Activated naive CD4-positive, alpha-beta T cell treated with anti-CD3 and anti-CD28 coated beads, Interleukin-2, amount 10 ng/mL, durations not matched to agents 7 days and 5 days (primary cell): Measurements from ENCODE around the gene INKA2.

Experiments
- CTCF ChIA-PET: fragments of 350-600 bp; sonication (Branson Sonifier 250); formaldehyde crosslinking; loops from one replicate; lab custom pipeline; 2021; ENCODE audit warnings: antibody characterized with exemption; lab: Charles Lee
- DNase-seq: peaks from one replicate; pipeline ENCODE4 v3.0.0-alpha.2; 2020
- H3K27ac Mint-ChIP-seq: one replicate; pipeline ENCODE4 v1.8.0; 2021; ENCODE audit warnings: mild to moderate bottlenecking, moderate library complexity, mixed read lengths
- H3K27me3 Mint-ChIP-seq: one replicate; pipeline ENCODE4 v1.8.0; 2021; ENCODE audit warnings: mild to moderate bottlenecking, mixed read lengths
- H3K36me3 Mint-ChIP-seq: one replicate; pipeline ENCODE4 v1.8.0; 2021; ENCODE audit warnings: mixed read lengths
- H3K4me1 Mint-ChIP-seq: one replicate; pipeline ENCODE4 v1.8.0; 2021; ENCODE audit warnings: mixed read lengths
- H3K4me3 Mint-ChIP-seq: one replicate; pipeline ENCODE4 v1.8.0; 2021; ENCODE audit warnings: mild to moderate bottlenecking, moderate library complexity, mixed read lengths
- H3K9me3 Mint-ChIP-seq: one replicate; pipeline ENCODE4 v1.8.0; 2021; ENCODE audit warnings: mixed read lengths

Gene INKA2

GRCh38 chr1:111720274-111720976 is 18.8 kb downstream of the INKA2 start:
- Mint-ChIP-seq H3K27me3 (no peaks in the 10 kb centered on the region), H3K4me1 (peaks cover 8% of the 10 kb centered on the region), H3K4me3 (peak overlapping the region; percentile 5), H3K36me3 (peaks cover 11% of the 10 kb centered on the region), H3K27ac (peak overlapping the region; percentile 50), H3K9me3 (no peaks in the 10 kb centered on the region)
- CTCF ChIA-PET: no interaction called here
- DNase-seq: no peak

- H3K4me3 Mint-ChIP-seq: no peak overlapping the region
- no peaks in the 10 kb centered on the region for H3K9me3 Mint-ChIP-seq
- CTCF ChIA-PET: no interaction called here
- H3K27ac Mint-ChIP-seq: no peak overlapping the region
- no peak for DNase-seq
- peaks cover 8% of the 10 kb centered on the region for H3K4me1 Mint-ChIP-seq
- no peaks in the 10 kb centered on the region for H3K27me3 Mint-ChIP-seq
- peaks cover 11% of the 10 kb centered on the region for H3K36me3 Mint-ChIP-seq
These were observed 19.5 kb downstream of the INKA2 start for GRCh38 chr1:111719674-111720132.

GRCh38 chr1:111719135-111719534 is 20.1 kb downstream of the INKA2 start:
- CTCF ChIA-PET: no interaction called here
- Mint-ChIP-seq H3K27ac (no peak overlapping the region), H3K27me3 (no peaks in the 10 kb centered on the region), H3K36me3 (peaks cover 11% of the 10 kb centered on the region), H3K9me3 (no peaks in the 10 kb centered on the region), H3K4me3 (no peak overlapping the region), H3K4me1 (peaks cover 11% of the 10 kb centered on the region)
- no peak for DNase-seq

GRCh38 chr1:111717450-111717849 is 21.7 kb downstream of the INKA2 start:
- CTCF ChIA-PET: interaction anchor here (8.1 kb wide), 1 partner anchor 30 kb away, joined by 105 read pairs; no protein-coding TSS in a partner anchor
- H3K27me3 Mint-ChIP-seq: no peaks in the 10 kb centered on the region

GRCh38 chr1:111716333-111716732 is 22.9 kb downstream of the INKA2 start:
- no peak overlapping the region for H3K27ac Mint-ChIP-seq
- no peaks in the 10 kb centered on the region for H3K9me3 Mint-ChIP-seq
- H3K4me3 Mint-ChIP-seq: no peak overlapping the region

More at GRCh38 chr1:111717450-111717849, 21.7 kb downstream of the INKA2 start:
- Mint-ChIP-seq H3K4me1 (peaks cover 3% of the 10 kb centered on the region), H3K4me3 (no peak overlapping the region), H3K36me3 (peaks cover 14% of the 10 kb centered on the region), H3K27ac (no peak overlapping the region), H3K9me3 (no peaks in the 10 kb centered on the region)
- DNase-seq: no peak

GRCh38 chr1:111709986-111710385 is 29.2 kb downstream of the INKA2 start:
- CTCF ChIA-PET: interaction anchor here (8.2 kb wide), 1 partner anchor 202 kb away, joined by 74 read pairs; no protein-coding TSS in a partner anchor
- Mint-ChIP-seq H3K27me3 (no peaks in the 10 kb centered on the region), H3K36me3 (peaks cover 36% of the 10 kb centered on the region), H3K9me3 (no peaks in the 10 kb centered on the region), H3K27ac (no peak overlapping the region), H3K4me3 (no peak overlapping the region), H3K4me1 (peaks cover 3% of the 10 kb centered on the region)
- DNase-seq: no peak

More at GRCh38 chr1:111716333-111716732, 22.9 kb downstream of the INKA2 start:
- H3K36me3 Mint-ChIP-seq: peaks cover 15% of the 10 kb centered on the region
- DNase-seq: no peak
- peaks cover 3% of the 10 kb centered on the region for H3K4me1 Mint-ChIP-seq
- no peaks in the 10 kb centered on the region for H3K27me3 Mint-ChIP-seq
- CTCF ChIA-PET: interaction anchor here (1.0 to 8.2 kb wide), 10 partner anchors 9 to 234 kb away, joined by 3 to 105 read pairs (median 5); no protein-coding TSS in a partner anchor

- H3K27me3 Mint-ChIP-seq: no peaks in the 10 kb centered on the region
- peak overlapping the region; percentile 46 for H3K27ac Mint-ChIP-seq
- H3K4me3 Mint-ChIP-seq: no peak overlapping the region
- H3K36me3 Mint-ChIP-seq: peaks cover 44% of the 10 kb centered on the region
- CTCF ChIA-PET: no interaction called here
- no peaks in the 10 kb centered on the region for H3K4me1 Mint-ChIP-seq
- no peaks in the 10 kb centered on the region for H3K9me3 Mint-ChIP-seq
- no peak for DNase-seq
These were observed 31.3 kb downstream of the INKA2 start for GRCh38 chr1:111707906-111708305.

- CTCF ChIA-PET: interaction anchor here (0.9 kb wide), 1 partner anchor 63 kb away, joined by 4 read pairs; no protein-coding TSS in a partner anchor
- H3K4me1 Mint-ChIP-seq: no peaks in the 10 kb centered on the region
- no peak for DNase-seq
- H3K9me3 Mint-ChIP-seq: no peaks in the 10 kb centered on the region
- H3K4me3 Mint-ChIP-seq: no peak overlapping the region
- H3K27me3 Mint-ChIP-seq: no peaks in the 10 kb centered on the region
- H3K36me3 Mint-ChIP-seq: peaks cover 49% of the 10 kb centered on the region
- H3K27ac Mint-ChIP-seq: no peak overlapping the region
These were observed 32.3 kb downstream of the INKA2 start for GRCh38 chr1:111706921-111707320.

- Mint-ChIP-seq H3K27me3 (no peaks in the 10 kb centered on the region), H3K4me1 (no peaks in the 10 kb centered on the region), H3K36me3 (peaks cover 53% of the 10 kb centered on the region), H3K9me3 (no peaks in the 10 kb centered on the region), H3K4me3 (no peak overlapping the region), H3K27ac (no peak overlapping the region)
- CTCF ChIA-PET: no interaction called here
- no peak for DNase-seq
These were observed 33.4 kb downstream of the INKA2 start for GRCh38 chr1:111705841-111706240.

GRCh38 chr1:111704776-111705175 is 34.4 kb downstream of the INKA2 start:
- H3K27ac Mint-ChIP-seq: no peak overlapping the region
- no peaks in the 10 kb centered on the region for H3K4me1 Mint-ChIP-seq
- no peaks in the 10 kb centered on the region for H3K27me3 Mint-ChIP-seq
- H3K36me3 Mint-ChIP-seq: peaks cover 61% of the 10 kb centered on the region
- no peaks in the 10 kb centered on the region for H3K9me3 Mint-ChIP-seq
- no peak for DNase-seq
- no peak overlapping the region for H3K4me3 Mint-ChIP-seq
- CTCF ChIA-PET: interaction anchor here (0.6 to 1.7 kb wide), 4 partner anchors 8 to 197 kb away, joined by 3 to 4 read pairs (median 4); no protein-coding TSS in a partner anchor

GRCh38 chr1:111704240-111704639 is 35.0 kb downstream of the INKA2 start:
- H3K9me3 Mint-ChIP-seq: no peaks in the 10 kb centered on the region
- no peak overlapping the region for H3K4me3 Mint-ChIP-seq
- no peaks in the 10 kb centered on the region for H3K27me3 Mint-ChIP-seq
- no peak for DNase-seq
- no peak overlapping the region for H3K27ac Mint-ChIP-seq
- no peaks in the 10 kb centered on the region for H3K4me1 Mint-ChIP-seq
- peaks cover 61% of the 10 kb centered on the region for H3K36me3 Mint-ChIP-seq
- CTCF ChIA-PET: interaction anchor here (0.6 to 4.5 kb wide), 5 partner anchors 9 to 197 kb away, joined by 3 to 28 read pairs (median 4); no protein-coding TSS in a partner anchor

- no peak overlapping the region for H3K27ac Mint-ChIP-seq
- peaks cover 55% of the 10 kb centered on the region for H3K36me3 Mint-ChIP-seq
- H3K9me3 Mint-ChIP-seq: no peaks in the 10 kb centered on the region
- H3K4me1 Mint-ChIP-seq: no peaks in the 10 kb centered on the region
- no peak for DNase-seq
- H3K4me3 Mint-ChIP-seq: no peak overlapping the region
- H3K27me3 Mint-ChIP-seq: no peaks in the 10 kb centered on the region
- CTCF ChIA-PET: interaction anchor here (0.6 to 4.5 kb wide), 4 partner anchors 9 to 195 kb away, joined by 3 to 28 read pairs (median 10); no protein-coding TSS in a partner anchor
These were observed 36.6 kb downstream of the INKA2 start for GRCh38 chr1:111702504-111703050.

- H3K9me3 Mint-ChIP-seq: no peaks in the 10 kb centered on the region
- H3K27me3 Mint-ChIP-seq: no peaks in the 10 kb centered on the region
- CTCF ChIA-PET: interaction anchor here (1.7 kb wide), 1 partner anchor 70 kb away, joined by 5 read pairs; no protein-coding TSS in a partner anchor
- no peak overlapping the region for H3K27ac Mint-ChIP-seq
- DNase-seq: no peak
- H3K4me3 Mint-ChIP-seq: no peak overlapping the region
- peaks cover 6% of the 10 kb centered on the region for H3K4me1 Mint-ChIP-seq
- H3K36me3 Mint-ChIP-seq: peaks cover 64% of the 10 kb centered on the region
These were observed 39.9 kb downstream of the INKA2 start for GRCh38 chr1:111699268-111699667.

- H3K9me3 Mint-ChIP-seq: no peaks in the 10 kb centered on the region
- no peak overlapping the region for H3K4me3 Mint-ChIP-seq
- peaks cover 11% of the 10 kb centered on the region for H3K4me1 Mint-ChIP-seq
- H3K27ac Mint-ChIP-seq: peak overlapping the region; percentile 43
- CTCF ChIA-PET: interaction anchor here (1.2 kb wide), 1 partner anchor 19 kb away, joined by 4 read pairs; no protein-coding TSS in a partner anchor
- no peaks in the 10 kb centered on the region for H3K27me3 Mint-ChIP-seq
- DNase-seq: no peak
- H3K36me3 Mint-ChIP-seq: peaks cover 70% of the 10 kb centered on the region
These were observed 42.9 kb downstream of the INKA2 start for GRCh38 chr1:111696330-111696729.
